Amygdala (tissue), 56 donors: ENCODE measurements around the gene AGPAT3.

Experiments
- DNase-seq, 56 donors: peaks; one replicate each; lab custom pipeline; 2025; lab: John Stamatoyannopoulos, UW

The AGPAT3 gene

GRCh38 chr21:43967981-43968380, 103.0 kb downstream of the AGPAT3 start:
- no peak for DNase-seq

DNA sequence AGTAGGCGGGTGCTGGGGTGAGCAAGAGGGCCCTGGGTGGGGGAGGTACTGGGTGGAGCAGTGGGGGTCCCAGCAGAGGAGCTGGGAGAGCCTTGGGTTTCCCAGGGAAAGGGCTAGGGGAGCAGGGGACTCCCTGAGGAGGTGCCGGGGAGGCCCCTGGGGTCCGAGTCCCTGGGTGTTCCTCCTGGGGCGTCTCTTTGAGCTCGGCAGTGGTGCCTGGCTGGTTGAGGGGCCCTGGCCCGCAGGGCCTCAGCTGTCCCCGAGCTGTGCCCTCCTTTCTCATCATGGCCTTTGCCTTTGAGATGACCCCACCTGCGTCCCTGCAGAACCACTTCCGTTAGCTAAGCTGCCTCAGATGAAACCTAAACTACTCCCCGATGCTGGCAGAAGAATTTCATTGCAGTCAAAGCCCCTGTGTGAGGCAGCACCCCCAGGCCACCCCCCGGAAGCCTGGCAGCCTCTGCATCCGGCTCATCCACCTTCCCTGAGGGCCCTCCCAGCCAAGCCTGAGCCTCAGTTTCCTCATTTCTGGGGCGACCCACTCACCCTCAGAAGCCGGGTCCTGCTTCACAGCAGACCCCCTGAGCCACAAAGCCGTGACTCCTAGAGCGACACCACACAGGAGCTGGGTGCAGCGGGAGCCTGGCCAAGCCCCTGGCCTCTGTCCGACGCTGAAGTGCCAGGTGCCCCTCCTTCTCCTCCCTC, 103.5 kb downstream of the AGPAT3 start:
- no peak for DNase-seq

DNA sequence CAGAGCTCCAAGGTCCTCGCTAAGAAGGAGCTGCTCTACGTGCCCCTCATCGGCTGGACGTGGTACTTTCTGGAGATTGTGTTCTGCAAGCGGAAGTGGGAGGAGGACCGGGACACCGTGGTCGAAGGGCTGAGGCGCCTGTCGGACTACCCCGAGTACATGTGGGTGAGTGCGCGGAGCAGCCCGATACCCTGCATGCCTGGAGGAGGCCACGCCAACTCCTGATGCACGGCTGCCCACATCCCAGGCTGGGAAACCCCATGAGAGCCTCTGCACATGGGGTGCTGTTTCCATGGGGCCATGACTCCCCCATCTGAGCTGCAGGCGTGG, 104.1 kb downstream of the AGPAT3 start:
- no peak for DNase-seq

GRCh38 chr21:43970551-43970950, 105.5 kb downstream of the AGPAT3 start:
- DNase-seq = no peak

DNA sequence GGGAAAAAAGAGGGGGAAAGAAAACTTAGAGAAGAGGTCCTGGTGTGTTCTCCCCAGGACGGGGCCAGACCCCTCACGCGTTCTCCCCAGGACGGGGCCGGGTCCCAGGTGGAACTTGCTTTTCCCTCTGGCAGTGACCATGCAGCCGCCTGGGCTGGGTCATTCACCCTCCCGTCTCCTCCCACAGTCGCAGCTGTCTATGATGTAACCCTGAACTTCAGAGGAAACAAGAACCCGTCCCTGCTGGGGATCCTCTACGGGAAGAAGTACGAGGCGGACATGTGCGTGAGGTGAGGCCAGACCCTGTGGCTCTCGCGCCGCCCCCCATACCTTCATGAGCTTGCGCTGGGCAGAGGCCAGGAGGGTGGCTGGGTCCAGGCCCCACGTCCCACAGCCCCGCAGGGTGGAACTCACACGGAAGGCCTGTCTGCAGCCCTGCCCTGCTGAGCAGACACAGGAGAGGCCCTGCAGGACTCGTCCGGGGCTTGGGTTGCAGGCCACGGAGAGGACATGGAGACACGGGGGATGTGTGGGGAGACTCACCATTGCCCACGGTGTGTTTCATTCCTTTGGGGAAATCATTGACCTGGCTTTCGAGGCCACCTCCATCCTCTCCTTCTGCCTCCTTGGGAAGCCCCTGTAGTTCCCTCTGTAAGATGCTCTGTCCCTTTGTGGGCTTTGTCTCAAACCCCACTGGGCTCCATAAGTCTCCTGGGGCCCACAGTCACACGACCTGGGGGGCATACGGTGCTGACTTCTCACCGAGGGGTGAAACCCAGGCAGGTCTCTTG, 106.4 kb downstream of the AGPAT3 start:
- peak in 16 of 56 donors; percentile 13 to 59 (median 43) for DNase-seq

DNA sequence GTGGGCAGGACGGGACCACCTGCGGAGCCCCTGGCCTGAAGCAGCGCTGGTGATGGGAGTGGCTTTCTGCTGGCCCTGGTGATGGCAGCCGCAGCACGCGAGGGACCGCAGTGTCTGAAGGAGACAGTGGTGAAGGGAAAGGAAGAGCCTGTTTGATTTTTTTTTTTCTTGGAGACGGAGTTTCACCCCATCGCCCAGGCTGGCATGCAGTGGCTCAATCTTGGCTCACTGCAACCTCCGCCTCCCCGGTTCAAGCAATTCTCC, 106.9 kb downstream of the AGPAT3 start:
- DNase-seq = no peak

- peak in 3 of 56 donors; percentile 23 to 46 (median 33) for DNase-seq
Measured at GRCh38 chr21:43972850-43973633, 108.0 kb downstream of the AGPAT3 start.

GRCh38 chr21:43973634-43973955, 108.6 kb downstream of the AGPAT3 start:
- no peak for DNase-seq

DNA sequence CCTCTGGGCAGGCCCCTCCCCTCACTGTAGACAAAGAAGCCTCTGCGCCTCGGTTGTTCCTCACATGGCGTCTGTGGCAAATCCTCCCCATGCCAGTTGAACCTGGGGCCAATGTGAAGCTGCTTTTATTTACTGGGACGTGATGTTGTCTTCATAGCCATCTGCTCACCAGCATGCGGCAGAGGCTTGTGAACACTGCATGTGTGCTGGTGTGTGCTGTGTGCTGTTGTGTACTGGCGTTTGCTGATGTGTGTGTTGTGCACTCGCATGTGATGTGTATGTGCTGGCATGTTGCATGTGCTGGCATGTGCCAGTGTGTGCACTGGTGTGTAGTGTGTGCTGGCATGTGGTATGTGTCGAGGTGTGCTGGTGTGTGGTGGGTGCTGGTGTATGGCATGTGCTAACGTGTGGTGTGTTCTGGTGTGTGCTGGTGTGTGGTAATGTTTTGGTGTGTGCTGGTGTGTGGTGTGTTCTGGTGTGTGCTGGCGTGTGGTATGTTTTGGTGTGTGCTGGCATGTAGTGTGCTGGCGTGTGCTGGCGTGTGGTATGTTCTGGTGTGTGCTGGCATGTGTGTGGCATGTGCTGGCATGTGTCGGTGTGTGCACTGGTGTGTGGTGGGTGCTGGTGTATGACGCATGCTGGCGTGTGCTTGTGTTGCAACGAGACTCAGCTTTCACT, 109.9 kb downstream of the AGPAT3 start:
- peak in 1 of 56 donors; percentile 11 for DNase-seq

- DNase-seq = peak in 49 of 56 donors; percentile 11 to 85 (median 57)
Measured at GRCh38 chr21:43975469-43976098, 110.6 kb downstream of the AGPAT3 start.

DNA sequence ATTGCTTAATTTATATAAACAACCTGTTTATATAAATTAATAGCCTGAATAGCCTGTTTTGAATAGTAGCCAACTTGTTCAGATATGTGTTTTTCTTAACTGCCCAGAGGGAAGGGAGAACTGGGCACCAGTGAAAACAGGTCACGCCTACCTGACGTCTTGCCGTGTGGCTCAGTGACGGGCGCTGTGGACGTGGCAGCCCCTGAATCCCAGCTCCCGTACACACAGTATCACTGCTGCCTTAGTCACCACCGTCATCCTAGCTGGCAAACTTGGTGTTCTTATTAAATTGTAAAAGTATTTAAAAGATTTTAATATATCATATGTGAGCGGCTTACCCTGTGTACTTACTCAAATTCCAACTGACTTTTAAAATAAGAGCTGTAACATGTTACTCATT, 111.6 kb downstream of the AGPAT3 start:
- no peak for DNase-seq

DNA sequence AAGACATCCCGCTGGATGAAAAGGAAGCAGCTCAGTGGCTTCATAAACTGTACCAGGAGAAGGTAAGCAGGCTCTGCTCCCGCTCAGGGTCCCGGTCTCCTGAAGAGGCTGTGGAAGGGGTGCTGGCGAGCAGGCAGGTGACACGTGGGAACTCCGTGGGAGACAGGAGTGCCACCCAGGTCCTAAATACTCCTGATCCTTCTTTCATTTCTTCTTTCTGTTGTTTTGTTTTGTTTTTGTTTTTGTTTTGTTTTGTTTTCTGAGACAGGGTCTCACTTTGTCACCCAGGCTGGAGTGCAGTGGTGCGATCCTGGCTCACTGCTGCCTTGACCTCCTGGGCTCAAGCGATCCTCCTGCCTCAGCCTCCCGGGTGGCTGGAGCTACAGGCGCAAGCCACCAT, 113.0 kb downstream of the AGPAT3 start:
- no peak for DNase-seq

- DNase-seq = peak in 14 of 56 donors; percentile 13 to 64 (median 35)
Measured at GRCh38 chr21:43979654-43980053, 114.6 kb downstream of the AGPAT3 start.

DNA sequence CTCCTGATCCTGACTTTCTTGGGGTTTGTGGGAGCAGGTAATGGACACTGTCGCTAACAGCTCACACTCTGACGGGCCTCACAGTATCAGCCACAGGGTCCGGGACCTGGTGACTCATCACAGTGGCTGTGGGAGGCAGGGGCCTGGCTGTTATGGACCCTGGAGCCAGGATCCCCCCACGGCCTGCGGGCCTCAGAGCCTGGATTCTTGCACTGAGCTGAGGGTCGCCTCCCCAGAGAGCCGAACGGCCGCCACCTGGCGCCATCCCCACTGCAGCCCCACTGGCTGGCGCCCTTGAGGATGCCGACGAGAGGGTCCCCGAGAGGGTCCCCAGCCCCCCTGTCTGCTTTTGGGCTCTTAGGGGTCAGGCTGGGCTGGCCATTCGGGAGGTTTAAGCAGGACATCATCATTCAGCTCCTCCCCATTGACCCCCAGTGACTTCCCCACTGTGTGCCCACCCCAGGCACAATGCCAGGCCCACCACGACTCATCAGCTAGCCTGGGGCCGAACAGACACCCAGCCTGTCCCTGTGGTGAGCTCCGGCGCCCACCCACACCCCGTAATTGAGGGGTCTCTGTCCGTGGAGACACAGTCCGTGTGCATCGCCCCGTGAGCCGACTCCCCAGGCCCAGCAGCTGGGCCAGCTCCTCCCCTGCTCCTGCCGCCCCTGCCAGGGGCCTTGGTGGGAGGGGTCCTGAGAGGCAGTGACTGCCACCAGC, 116.3 kb downstream of the AGPAT3 start:
- no peak for DNase-seq

GRCh38 chr21:43981871-43982210, 116.8 kb downstream of the AGPAT3 start:
- DNase-seq = no peak

GRCh38 chr21:43982489-43983078, 117.6 kb downstream of the AGPAT3 start:
- DNase-seq = no peak

DNA sequence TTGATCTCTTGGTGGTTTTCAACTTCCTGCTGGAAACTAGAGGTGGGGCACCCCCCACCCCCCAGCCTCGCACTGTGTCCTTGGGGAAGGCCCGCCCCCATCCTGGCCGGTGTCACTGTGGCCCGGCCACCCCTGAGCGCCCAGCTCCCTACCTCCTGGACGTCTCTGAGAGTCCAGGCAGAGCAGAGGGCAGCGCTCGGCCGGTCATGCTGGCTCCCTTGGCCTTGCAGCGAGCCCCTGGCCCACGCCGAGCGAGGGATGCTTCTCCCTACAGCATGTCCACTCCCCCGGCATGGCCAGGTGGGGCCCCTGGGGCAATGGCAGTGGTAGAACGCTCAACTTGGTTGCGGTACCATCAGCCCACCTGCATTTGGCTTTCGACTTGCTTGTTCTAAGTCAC, 118.4 kb downstream of the AGPAT3 start:
- DNase-seq = no peak

- no peak for DNase-seq
Measured at GRCh38 chr21:43983860-43984420, 118.9 kb downstream of the AGPAT3 start.

- DNase-seq = peak in 1 of 56 donors; percentile 13
Measured at GRCh38 chr21:43984905-43985689, 120.1 kb downstream of the AGPAT3 start.
